GM23248 (cell line): ENCODE results near the gene CPED1.

Experiments used
- EZH2 ChIP-seq: fragments of 200-600 bp; sonication (generic); IDR thresholded peaks from 2 replicates; pipeline ENCODE4 v1.6.1; 2018; ENCODE audit warnings: antibody characterized with exemption, mild to moderate bottlenecking; ENCODE audit not compliant: insufficient read depth, poor library complexity, severe bottlenecking
- EZH2phosphoT487 ChIP-seq: fragments of 200-600 bp; sonication (generic); IDR thresholded peaks from 2 replicates; pipeline ENCODE4 v1.6.1; 2018; ENCODE audit warnings: antibody characterized with exemption, moderate library complexity, mild to moderate bottlenecking, low read depth; ENCODE audit not compliant: insufficient read depth

- TF ChIP-seq EZH2 (no peak), EZH2phosphoT487 (no peak)
Measured at GRCh38 chr7:121212036-121212435, 223.5 kb downstream of the CPED1 start.
